Stimulated activated CD4-positive, alpha-beta T cell treated with anti-CD3 and anti-CD28 coated beads, Interleukin-1b, Interleukin-23, amount 100 ng/mL, for 48 hours (primary cell): Measurements from ENCODE around the gene BCL11A.
A peak's percentile ranks its signal among the peaks of the same experiment; 100 is the strongest.

Experiments used
- DNase-seq: peaks from one replicate; pipeline ENCODE4 v3.0.0-alpha.2; 2020

Gene BCL11A

DNA sequence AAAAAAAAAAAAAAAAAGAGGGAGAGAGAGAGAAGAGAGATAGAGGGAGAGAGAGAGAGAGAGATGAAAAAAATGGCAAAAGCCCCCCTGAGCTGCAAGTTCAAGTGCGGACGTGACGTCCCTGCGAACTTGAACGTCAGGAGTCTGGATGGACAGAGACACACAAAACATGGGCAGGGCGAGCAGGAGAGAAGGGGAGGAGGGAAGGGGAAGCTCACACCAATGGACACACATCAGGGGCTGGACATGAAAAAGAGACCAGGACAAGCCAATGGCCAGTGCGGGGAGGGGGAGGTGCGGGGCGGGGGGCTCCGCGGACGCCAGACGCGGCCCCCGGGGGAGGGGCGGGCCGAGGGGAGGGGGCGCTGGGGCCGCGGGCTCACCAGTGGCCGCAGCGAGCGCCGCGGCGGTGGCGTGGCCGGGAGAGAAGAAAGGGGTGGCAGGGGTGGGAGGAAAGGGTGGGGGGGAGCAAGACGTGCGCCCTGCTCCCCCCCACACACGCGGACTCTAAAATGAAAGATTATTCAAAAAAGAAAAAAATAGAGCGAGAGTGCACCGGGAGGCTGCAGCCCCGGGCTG, at the start of gene BCL11A:
TSS of gene BCL11A (minus strand) at position 160 of the 579 bp plus-strand sequence. CDS start 384 bp downstream, outside the sequence.
- DNase-seq, result no peak

- DNase-seq, result no peak
These were observed 49.5 kb upstream of the BCL11A start for GRCh38 chr2:60602828-60603532.

GRCh38 chr2:60602388-60602787, 48.9 kb upstream of the BCL11A start:
- DNase-seq, result no peak

DNA sequence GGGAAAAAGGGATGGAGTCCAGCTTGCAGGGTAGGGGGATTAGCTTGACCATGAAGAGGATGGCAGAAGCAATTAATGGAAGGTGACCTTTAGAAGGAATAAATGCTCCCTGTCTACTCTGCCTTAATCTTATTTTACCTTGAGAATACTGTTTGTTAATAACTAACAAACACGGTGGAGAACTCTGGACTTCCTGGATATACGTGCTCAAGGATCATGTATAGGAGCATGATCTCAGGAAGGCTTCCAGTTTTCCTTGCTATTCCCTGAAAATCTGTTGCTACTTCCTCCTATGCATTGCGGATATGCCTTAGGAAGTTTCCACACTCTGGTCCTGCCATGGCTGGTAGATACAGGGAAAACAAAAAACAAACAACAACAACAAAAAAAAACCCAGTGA, 44.8 kb upstream of the BCL11A start:
- no peak for DNase-seq

- no peak for DNase-seq
These were observed 43.9 kb upstream of the BCL11A start for GRCh38 chr2:60597346-60597745.

GRCh38 chr2:60596411-60596810, 43.0 kb upstream of the BCL11A start:
- DNase-seq, result no peak

DNA sequence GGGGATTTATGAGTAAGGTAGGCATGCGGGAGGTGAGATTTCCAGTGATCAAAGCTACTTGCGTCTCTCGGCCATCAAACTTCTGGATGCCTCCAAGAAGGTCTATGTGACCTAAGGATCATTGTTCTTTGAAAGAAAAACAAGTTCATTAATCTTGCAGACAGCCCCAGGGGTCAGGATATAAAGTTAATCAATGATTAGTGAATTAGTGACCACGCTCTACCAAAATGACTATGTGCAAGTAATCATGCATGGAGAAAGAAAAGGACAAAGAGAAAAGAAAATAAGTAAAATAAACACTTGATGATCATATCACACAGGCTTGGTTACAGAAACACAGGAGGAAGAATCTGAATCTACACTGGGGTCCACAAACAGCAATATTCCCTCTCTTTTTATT, 42.5 kb upstream of the BCL11A start:
- no peak for DNase-seq

- no peak for DNase-seq
These were observed 35.6 kb upstream of the BCL11A start for GRCh38 chr2:60589104-60589503.

DNA sequence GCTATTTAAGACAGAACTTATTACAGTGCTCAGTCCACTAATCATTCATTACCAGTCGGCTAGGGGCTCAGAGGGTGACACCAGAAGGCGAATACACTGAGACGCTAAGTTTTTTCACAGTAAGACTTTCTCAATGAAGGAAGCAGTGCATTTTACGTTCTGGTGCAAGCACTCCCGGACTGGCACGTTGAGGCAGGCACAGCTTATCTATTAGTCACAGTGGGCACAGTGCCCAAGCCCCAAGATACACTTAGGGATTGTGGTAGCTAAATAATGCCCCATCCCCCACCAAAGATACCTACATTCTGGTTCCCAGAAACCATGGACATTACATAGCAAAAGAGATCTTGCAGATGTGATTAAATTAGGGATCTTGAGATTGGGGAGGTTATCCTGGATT, 32.6 kb upstream of the BCL11A start:
- no peak for DNase-seq

GRCh38 chr2:60585276-60585675, 31.8 kb upstream of the BCL11A start:
- no peak for DNase-seq

- no peak for DNase-seq
These were observed 30.1 kb upstream of the BCL11A start for GRCh38 chr2:60583604-60584003.

- peak; percentile 68 for DNase-seq
These were observed 28.2 kb upstream of the BCL11A start for GRCh38 chr2:60581433-60582282.

DNA sequence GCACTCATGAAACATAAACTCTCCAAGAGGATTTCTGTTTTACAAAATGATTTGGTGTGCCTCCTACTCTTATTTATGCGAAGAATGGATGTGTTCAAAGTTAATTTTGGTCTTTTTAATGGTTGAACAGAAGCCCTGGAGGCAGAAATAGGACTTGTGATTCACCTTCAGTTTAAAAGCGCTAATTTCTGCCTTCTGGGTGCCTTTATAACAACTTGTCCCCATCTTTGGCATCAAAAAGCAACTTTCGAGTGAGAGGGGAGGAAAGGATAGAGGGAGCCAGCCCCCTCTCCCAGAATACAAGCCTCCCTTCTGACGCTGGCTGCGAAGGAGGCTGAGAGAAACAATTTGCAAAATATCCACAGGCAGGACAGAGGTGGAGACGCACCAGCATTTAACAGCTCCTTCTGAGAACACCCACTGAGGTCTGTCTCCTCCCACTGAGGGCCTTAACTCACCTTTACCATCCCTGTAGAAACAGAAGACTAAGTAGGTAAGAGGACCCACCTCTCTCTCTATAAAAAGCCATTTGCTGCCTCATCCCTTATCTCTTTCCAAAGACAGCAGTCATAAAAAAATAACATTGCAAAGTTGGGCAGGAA, 24.3 kb upstream of the BCL11A start:
- no peak for DNase-seq

- DNase-seq, result no peak
These were observed 19.8 kb upstream of the BCL11A start for GRCh38 chr2:60573251-60573650.

GRCh38 chr2:60570251-60570650, 16.8 kb upstream of the BCL11A start:
- no peak for DNase-seq

DNA sequence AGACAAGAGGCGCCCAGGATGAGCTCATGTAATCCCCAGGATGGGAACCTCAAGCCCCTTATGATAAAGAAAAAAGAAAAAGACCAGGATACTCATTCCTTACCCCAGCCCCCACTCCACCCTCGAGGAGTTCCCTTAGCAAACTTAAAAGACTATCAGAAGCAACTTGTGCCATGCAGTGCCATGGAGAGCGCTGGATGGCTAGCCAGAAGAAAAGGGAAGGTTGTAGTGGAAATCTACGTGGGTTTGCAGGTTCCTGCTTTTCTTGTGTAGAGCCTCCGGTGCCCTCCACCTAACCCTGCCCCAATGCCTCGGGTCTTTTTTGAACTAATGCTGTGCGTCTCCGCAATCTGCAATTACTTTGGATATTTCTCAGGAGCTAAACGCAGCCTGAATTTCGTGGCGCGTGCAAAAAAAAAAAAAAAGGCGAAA, 16.2 kb upstream of the BCL11A start:
- no peak for DNase-seq

DNA sequence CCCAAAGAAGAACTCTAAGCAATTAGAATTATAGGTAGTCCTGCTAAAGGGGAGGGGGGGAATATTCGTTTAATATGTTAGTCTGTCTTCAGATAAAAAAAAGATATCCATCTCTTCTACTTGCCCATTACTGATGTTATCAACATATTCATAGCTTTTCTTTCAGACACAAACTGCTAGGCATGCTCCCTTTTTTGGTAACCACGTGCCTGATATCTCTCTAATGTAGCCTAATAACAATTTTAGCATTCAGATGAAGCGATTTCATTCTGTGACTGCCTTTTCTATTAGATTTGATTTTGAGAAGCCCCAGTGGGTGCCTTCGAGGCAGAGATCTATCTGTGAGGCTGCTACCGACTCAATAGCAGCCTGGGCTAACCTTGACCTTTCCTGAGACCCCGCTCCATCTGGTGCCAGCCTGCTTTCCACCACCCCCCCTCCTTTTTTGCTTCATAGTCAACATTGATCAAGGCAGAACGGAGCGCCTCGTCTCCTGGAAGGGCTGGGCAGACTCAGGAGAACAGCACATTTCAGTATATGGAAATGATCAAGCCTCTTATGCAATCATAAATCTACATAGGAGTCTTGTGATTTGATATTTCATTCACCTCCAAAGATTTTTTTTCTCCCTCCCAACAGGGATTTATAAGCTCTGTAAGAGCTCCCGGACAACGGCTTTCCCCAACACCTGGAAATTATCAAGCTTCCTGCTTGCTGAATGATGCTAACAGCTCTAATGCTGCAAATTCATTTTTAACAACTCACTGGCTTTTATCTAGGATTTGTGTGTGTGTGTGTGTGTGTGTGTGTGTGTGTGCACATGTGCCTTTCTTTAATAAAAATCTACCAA, 14.7 kb upstream of the BCL11A start:
- no peak for DNase-seq

GRCh38 chr2:60567096-60567495, 13.6 kb upstream of the BCL11A start:
- DNase-seq, result no peak

GRCh38 chr2:60565472-60565871, 12.0 kb upstream of the BCL11A start:
- DNase-seq, result no peak

- DNase-seq, result no peak
These were observed 7.5 kb upstream of the BCL11A start for GRCh38 chr2:60560734-60561644.

GRCh38 chr2:60559880-60560279, 6.4 kb upstream of the BCL11A start:
- DNase-seq, result no peak
